Peyer's patch (tissue), 4 donors: ENCODE data around the gene SLC22A23.

Experiments
- POLR2A ChIP-seq, 2 donors: fragments of 450-650 bp; IDR thresholded peaks; one replicate each; pipeline ENCODE4 v1.5.1; 2017; ENCODE audit warnings: antibody characterized with exemption in 2 of 2, mild to moderate bottlenecking in 2 of 2, moderate library complexity in 2 of 2
- TF ChIP-seq, protein P1 (sequence below), 6 experiments: fragments of 450-650 bp in 4 of 6; fragments of 200-600 bp in 2 of 6; sonication (generic) in 1 of 6; IDR thresholded peaks; one replicate each; pipeline ENCODE4 v1.5.1; 2017 to 2019; ENCODE audit warnings: antibody characterized with exemption in 6 of 6, mild to moderate bottlenecking in 3 of 6, moderate library complexity in 1 of 6

DNA sequence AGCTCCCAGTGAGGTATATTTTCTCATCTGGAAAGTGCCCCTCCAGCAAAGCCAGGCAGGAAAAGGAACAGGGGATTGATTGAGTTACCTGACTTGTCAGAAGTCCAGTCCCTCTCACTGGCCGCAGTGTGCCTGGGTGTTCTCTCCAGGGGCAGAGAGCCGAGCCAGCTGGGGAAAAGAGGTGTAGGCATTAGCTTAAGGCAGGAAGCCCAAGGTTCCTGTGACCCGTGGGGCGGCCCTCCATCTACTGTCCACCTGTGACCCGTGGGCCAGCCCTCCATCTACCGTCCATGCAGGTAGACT is 195.4 kb downstream of the SLC22A23 start:
- no peak for TF ChIP-seq POLR2A (IDR thresholded peaks at IDR 0.05)
- TF ChIP-seq, protein P1, sequence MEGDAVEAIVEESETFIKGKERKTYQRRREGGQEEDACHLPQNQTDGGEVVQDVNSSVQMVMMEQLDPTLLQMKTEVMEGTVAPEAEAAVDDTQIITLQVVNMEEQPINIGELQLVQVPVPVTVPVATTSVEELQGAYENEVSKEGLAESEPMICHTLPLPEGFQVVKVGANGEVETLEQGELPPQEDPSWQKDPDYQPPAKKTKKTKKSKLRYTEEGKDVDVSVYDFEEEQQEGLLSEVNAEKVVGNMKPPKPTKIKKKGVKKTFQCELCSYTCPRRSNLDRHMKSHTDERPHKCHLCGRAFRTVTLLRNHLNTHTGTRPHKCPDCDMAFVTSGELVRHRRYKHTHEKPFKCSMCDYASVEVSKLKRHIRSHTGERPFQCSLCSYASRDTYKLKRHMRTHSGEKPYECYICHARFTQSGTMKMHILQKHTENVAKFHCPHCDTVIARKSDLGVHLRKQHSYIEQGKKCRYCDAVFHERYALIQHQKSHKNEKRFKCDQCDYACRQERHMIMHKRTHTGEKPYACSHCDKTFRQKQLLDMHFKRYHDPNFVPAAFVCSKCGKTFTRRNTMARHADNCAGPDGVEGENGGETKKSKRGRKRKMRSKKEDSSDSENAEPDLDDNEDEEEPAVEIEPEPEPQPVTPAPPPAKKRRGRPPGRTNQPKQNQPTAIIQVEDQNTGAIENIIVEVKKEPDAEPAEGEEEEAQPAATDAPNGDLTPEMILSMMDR (IDR thresholded peaks at IDR 0.05) = no peak
